GM08714 (cell line): Measurements from ENCODE around the gene BBX.

Source experiments
- H3K4me3 ChIP-seq: fragments of 200-500 bp; sonication (Bioruptor generic); 2 replicates; pipeline ENCODE4 v1.5.1; 2014; ENCODE audit warnings: mild to moderate bottlenecking, low read length, inconsistent platforms
- ZNF274 ChIP-seq: IDR thresholded peaks from 2 replicates; pipeline ENCODE4 v1.6.1; 2012; ENCODE audit warnings: mild to moderate bottlenecking, low read depth, low read length

The BBX gene

GRCh38 chr3:107668416-107668815, 145.7 kb downstream of the BBX start:
- TF ChIP-seq ZNF274: no peak
- H3K4me3 ChIP-seq: no peak overlapping the region

DNA sequence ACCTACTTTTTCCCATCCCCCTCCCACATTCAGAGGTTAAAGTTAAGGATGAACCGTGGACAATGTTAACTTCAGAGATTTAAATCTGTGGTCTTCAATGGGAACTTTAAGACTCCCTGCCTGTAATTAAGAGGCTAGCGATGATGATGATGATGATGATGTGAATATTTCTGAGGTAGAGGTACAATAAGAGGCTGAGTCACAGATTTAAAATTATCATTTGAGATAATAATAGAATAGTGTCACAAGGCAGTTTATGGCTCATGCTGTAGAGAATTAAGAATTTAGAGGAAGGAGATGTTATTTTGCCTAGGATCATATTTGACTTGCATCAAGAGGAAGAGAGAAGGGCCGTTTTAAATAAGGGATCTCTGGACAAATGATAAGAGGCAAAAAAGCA, 146.2 kb downstream of the BBX start:
- no peak overlapping the region for H3K4me3 ChIP-seq
- no peak for TF ChIP-seq ZNF274

DNA sequence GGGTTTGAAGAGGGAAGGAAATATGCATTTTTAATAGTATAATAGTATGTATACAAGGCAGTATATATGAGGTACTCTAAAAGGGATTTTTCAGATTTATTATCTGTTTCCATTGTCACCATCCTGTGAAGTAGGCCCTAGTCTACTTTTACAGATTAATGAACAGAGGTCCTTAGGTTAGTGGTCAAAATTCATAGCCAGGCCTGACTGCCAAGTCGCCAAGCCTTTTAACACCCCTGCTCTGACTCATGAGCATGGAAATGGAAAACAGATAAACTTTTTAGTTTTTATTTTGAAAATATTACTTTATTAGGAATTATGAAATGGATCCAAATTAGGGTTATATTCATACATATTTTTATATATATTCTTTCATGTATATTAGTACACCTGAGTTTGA, 146.9 kb downstream of the BBX start:
- no peak for TF ChIP-seq ZNF274
- H3K4me3 ChIP-seq: no peak overlapping the region

- TF ChIP-seq ZNF274: no peak
- no peak overlapping the region for H3K4me3 ChIP-seq
These were observed 148.2 kb downstream of the BBX start for GRCh38 chr3:107670986-107671385.

DNA sequence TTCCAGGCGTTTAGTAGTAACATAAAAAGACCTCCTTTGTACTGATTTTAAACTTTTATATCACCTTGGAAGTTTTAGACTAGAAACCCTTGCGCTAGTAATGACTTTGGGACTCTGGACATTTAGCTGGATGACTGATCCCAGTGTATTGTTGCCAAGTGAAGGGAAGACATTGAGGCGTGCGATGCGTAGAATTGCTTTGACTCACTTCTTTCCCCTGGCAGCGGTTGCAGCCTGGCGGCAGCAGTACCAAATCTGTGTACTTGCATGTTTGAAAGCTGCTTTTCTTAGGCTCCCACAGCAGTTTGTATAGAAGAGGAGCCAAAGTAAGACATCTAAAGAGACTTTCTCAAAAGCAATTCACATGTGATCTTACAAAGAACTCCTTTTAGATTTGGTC, 151.6 kb downstream of the BBX start:
- no peak for TF ChIP-seq ZNF274

GRCh38 chr3:107675233-107675900, 152.6 kb downstream of the BBX start:
- TF ChIP-seq ZNF274: no peak
- H3K4me3 ChIP-seq: peak overlapping the region; percentile 10; the same call in 1 of the 2 replicates

More for the DNA sequence above, 151.6 kb downstream of the BBX start:
- H3K4me3 ChIP-seq: no peak overlapping the region

DNA sequence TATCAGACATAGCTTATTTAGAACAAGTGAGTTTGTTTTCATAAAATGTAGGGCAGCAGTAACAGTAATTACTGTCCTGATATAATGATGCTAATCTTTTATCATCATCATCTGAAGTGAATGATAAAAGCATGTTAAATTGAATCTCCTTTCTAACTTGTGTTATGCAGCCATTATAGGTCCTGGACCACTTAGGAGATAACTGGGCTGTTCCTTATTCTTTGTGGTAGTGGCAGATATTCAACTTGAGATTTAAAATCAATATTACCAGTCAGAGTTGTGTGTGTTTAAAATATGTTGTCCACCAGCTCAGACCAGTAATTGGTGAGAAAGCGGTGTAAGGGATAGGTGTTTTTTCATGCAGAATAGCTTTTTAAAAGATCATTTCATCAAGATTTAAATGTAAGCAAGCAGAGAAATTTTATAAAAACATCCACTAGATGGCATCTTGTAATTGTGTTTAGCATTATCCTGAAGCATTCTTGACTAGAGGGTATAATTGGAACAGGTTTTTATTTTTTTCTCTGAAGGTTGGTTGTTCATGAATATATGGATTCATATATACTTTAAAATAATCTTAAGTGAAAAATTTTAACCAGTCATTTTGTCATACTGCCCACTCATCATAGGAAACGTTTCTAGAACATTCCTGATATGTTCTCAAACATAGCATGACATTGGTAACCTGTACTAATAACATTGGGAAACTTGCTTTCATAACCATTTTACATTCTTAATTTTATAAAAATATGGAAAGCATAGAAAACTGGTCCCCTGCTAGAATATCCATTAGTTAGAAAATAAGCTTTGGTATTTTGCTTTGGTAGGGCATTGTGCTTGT, 153.9 kb downstream of the BBX start:
- TF ChIP-seq ZNF274: no peak
- H3K4me3 ChIP-seq: no peak overlapping the region

GRCh38 chr3:107679921-107680320, 157.2 kb downstream of the BBX start:
- no peak for TF ChIP-seq ZNF274
- no peak overlapping the region for H3K4me3 ChIP-seq

DNA sequence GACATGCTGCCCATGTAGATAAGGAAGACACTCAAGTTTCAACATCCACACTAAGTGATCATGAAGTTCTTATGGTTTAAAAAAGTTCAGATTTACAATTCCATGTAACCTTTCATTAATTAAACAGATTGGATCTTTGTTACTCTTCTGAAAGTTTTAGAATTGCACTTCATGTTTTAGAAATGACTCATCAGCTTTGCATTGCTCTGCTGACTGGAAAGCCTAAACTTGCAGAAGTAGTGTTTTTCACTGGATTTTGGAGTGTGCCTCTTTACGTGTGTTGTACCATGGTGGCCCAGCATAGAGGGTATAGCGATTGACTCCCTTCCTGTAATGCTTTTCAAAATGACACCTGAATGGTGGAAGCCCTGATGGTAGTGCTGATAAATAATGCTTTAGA, 157.9 kb downstream of the BBX start:
- no peak for TF ChIP-seq ZNF274
- no peak overlapping the region for H3K4me3 ChIP-seq

- TF ChIP-seq ZNF274: no peak
- no peak overlapping the region for H3K4me3 ChIP-seq
These were observed 158.6 kb downstream of the BBX start for GRCh38 chr3:107681396-107681795.

DNA sequence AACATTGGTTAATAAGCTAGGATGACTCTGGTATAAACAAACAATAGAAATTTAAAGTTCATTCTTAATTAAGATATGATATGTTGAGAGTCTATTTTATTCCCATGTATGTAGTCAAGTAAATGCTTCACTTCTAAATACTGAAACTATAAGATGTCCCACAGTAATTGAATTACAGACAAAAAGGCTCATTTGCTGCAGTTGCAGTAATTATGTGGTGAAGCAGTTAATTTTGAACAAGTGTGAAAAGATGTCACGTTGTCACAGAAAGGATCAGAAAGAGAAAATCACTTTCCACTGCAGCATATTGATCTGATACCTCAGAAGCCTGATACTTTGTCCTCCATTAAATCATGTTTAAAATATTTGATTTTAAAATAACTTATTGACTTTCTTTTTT, 159.8 kb downstream of the BBX start:
- TF ChIP-seq ZNF274: no peak
- H3K4me3 ChIP-seq: no peak overlapping the region

- no peak overlapping the region for H3K4me3 ChIP-seq
- TF ChIP-seq ZNF274: no peak
These were observed 160.7 kb downstream of the BBX start for GRCh38 chr3:107683447-107683846.

GRCh38 chr3:107684431-107684925, 161.7 kb downstream of the BBX start:
- no peak for TF ChIP-seq ZNF274
- no peak overlapping the region for H3K4me3 ChIP-seq

DNA sequence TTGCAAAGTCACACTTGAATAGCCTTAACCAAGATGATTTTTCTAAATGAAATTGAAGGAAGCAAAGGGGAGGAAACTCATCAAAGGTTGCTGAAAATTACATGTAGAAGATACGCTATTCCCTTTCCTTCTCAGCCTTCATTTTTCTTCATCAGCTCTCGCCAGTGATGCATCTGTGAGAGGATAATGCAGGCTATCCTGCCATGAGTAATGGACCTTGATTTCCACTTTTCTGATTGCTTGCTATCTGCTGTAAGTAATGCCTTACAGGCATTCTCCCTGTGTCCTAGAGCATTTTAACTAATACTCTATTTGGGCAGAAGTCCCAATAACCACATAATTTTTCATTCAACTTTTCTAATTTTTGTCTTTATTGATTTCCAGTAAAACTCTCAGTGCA, 162.6 kb downstream of the BBX start:
- H3K4me3 ChIP-seq: no peak overlapping the region
- no peak for TF ChIP-seq ZNF274

- H3K4me3 ChIP-seq: no peak overlapping the region
- TF ChIP-seq ZNF274: no peak
These were observed 164.4 kb downstream of the BBX start for GRCh38 chr3:107687056-107687581.

DNA sequence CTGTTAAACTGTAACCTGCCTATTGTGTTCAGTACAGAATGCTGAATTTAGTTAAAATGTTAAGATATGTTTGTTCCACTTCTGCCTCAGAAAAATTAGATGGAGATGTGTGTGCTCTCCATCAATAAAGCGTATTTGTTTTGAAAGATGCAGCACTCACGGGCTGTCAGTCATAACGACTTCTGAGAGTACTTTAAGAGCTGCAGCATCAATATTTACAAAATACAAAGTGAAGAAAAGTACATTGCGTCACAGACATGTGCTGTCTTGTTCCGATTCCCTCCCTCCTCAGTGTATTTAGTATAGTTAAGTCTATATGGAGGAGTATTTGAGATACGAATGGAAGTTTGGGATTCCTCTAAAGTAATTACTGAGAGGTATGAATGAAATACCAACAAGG, 166.6 kb downstream of the BBX start:
- H3K4me3 ChIP-seq: no peak overlapping the region
- no peak for TF ChIP-seq ZNF274
